Mucosa of rectum (tissue), 2 donors: ENCODE measurements around the gene KCNIP3.

Experiments
- H3K27ac ChIP-seq, 2 donors: one replicate each; pipeline ENCODE4 v1.7.0; 2013; ENCODE audit warnings: inconsistent platforms in 2 of 2, low read depth in 2 of 2, low read length in 2 of 2
- H3K27me3 ChIP-seq, 2 donors: one replicate each; pipeline ENCODE4 v1.7.0; 2013; ENCODE audit warnings: low read length in 2 of 2; ENCODE audit not compliant: control insufficient read depth in 2 of 2, insufficient read depth in 2 of 2
- H3K36me3 ChIP-seq, 2 donors: one replicate each; pipeline ENCODE4 v1.7.0; 2013; ENCODE audit warnings: low read length in 2 of 2; ENCODE audit not compliant: control insufficient read depth in 2 of 2, insufficient read depth in 2 of 2
- H3K4me1 ChIP-seq, 2 donors: one replicate each; pipeline ENCODE4 v1.7.0; 2013; ENCODE audit warnings: low read length in 2 of 2, mild to moderate bottlenecking in 1 of 2; ENCODE audit not compliant: control insufficient read depth in 2 of 2, insufficient read depth in 2 of 2
- H3K4me3 ChIP-seq, 2 donors: one replicate each; pipeline ENCODE4 v1.7.0; 2013; ENCODE audit warnings: low read length in 2 of 2
- H3K9ac ChIP-seq, 2 donors: one replicate each; pipeline ENCODE4 v1.7.0; 2013; ENCODE audit warnings: low read length in 2 of 2, low read depth in 1 of 2, mild to moderate bottlenecking in 1 of 2
- H3K9me3 ChIP-seq, 2 donors: one replicate each; pipeline ENCODE4 v1.7.0; 2013; ENCODE audit warnings: low read length in 2 of 2; ENCODE audit not compliant: control insufficient read depth in 2 of 2
- donor health status: healthy.
- donor health status: Normal muscosa, but diverticular disease.

KCNIP3 gene

DNA sequence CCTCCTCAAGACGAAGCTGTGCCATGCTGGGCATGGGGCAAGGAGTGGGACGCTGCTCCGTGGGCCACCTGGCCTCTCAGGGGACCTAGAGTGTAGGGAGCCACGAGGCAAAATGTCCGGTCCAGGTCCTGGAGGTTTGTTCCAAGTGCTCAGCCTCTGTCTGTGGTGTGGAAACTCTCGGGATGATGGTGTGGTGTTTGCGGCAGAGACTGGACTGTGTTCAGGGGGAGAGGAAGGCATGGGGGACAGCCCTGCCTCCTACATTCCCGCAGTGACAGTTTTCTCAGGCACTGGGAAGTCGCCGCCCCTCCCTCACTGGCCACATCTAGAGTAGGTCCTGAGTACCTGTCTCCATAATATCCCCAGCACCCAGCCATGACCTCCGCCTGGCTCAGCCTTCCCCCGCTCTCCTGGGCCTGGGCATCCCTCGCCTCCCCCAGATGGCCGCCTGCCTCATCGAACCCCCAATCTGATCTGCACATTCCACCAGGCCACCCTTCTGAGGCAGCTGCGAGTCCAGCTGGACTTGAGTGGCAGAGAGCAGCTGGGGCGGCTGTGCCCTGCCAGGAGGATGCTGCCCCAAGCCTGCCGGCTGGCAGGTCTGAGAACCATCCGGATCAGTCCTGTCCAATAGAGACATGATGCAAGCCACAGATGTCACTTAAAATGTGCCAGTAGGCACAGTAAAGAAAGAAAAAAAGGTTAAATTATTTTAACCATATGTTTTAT lies 6.2 kb downstream of the KCNIP3 start:
- no peaks in the 10 kb centered on the region for H3K9me3 ChIP-seq
- peaks cover 2 to 6% of the 10 kb centered on the region in 2 donors for H3K4me1 ChIP-seq
- no peak overlapping the region for H3K27ac ChIP-seq
- no peak overlapping the region for H3K9ac ChIP-seq
- H3K36me3 ChIP-seq: no peaks in the 10 kb centered on the region
- H3K27me3 ChIP-seq: no peaks in the 10 kb centered on the region
- no peak overlapping the region for H3K4me3 ChIP-seq

DNA sequence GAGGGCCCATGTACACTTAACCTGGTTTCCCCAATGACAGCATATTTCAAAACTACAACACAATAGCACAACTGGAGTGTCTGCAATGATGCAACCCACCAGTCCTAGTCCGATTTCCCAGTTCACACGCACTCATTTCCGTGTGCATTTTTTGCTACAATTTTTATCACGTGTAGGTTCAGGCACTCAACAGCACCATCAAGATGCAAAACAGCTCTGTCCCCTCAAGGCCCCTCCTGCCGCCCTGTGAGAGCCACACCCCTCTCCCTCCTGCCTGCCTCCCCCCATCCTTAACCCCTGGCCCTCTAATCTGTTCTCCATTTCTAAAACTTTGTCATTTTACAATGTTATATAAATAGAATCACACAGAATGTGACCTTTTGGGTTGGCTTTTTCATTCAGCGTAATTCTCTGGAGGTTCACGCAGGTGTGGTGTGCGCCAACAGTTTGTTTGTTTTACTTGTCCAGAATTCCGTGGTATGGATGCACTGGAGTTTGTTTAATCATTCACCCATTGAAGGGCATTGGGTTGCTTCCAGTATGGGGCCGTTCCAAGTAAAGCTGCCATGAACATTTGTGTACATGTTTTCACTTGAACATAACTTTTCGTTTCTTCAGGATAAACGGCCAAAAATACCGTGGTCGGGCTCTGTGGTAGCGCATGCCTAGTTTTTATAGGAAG lies 8.4 kb downstream of the KCNIP3 start:
- Histone ChIP-seq H3K4me1 (peaks cover 6 to 9% of the 10 kb centered on the region in 2 donors), H3K27me3 (no peaks in the 10 kb centered on the region), H3K27ac (no peak overlapping the region), H3K9ac (no peak overlapping the region), H3K9me3 (no peaks in the 10 kb centered on the region), H3K4me3 (no peak overlapping the region), H3K36me3 (no peaks in the 10 kb centered on the region)

DNA sequence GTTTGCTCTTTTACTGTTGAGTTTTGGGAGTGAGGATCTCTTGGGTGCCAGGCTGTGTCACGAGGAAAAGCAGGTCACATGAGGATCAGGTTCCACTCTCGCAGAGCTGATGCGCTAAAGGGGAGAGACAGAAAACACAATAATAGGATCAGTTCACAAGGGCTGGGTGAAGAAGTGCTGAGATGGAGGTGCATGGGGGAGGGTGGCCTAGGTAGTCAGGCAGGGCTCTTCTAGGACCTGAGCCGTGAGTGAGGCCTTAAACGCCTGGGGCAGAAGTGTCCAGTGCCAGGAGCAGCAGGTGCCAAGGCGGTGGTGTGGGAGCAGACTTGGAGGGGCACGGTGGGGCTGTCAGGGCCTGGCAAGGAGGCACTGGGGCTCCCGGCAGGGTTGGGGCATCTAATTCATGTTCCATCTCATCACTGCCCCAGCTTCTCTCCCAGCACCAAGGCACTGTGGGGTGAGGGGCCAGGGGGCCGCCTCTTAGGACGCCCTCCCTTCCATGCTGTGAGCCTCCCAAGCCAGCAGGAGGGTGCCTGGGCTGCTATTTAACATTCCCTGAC lies 9.3 kb downstream of the KCNIP3 start:
- Histone ChIP-seq H3K27ac (no peak overlapping the region), H3K36me3 (no peaks in the 10 kb centered on the region), H3K9me3 (no peaks in the 10 kb centered on the region), H3K27me3 (no peaks in the 10 kb centered on the region), H3K9ac (no peak overlapping the region), H3K4me3 (no peak overlapping the region), H3K4me1 (peaks cover 6 to 8% of the 10 kb centered on the region in 2 donors)

DNA sequence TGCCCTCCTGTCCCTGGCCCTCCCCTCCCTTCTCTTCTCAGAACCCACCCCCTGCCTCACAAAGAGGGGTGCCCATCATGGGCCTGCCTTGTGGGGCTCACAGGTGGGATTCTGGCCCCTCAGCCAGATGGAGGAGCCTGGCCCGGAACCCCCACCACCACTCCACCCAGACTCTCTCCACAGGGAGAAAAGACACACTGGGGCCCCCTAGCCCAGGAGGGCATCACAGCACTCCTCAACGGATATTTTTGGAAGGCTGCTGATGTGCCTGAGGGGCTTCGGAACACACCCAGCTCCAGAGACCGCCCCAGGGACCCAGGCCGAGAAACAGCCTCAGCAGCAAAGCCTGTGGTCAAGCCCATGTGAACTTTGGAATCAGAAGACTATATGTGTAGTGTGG lies 9.9 kb downstream of the KCNIP3 start:
- no peaks in the 10 kb centered on the region for H3K36me3 ChIP-seq
- H3K4me1 ChIP-seq: peaks cover 6 to 8% of the 10 kb centered on the region in 2 donors
- H3K9me3 ChIP-seq: no peaks in the 10 kb centered on the region
- H3K9ac ChIP-seq: no peak overlapping the region
- no peak overlapping the region for H3K4me3 ChIP-seq
- H3K27ac ChIP-seq: no peak overlapping the region
- H3K27me3 ChIP-seq: no peaks in the 10 kb centered on the region

DNA sequence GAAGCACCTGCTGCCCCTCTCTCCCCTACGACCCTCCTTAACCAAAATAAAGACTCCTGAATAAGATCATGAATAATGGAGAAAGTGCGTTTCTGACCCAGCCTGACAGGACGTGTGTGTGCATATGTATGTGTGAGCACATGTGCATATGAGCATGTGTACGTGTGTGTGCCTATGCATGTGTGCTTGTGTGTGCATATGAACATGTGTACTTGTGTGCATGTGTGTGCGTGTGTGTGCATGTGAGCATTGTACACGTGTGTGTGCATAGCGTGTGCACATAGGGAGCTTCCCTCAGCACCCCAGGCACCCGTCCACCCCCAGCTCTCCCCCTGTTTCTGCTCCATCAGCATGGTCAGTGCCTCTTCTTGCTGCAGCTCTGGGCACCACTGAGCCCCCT lies 10.7 kb downstream of the KCNIP3 start:
- H3K27me3 ChIP-seq: no peaks in the 10 kb centered on the region
- H3K9ac ChIP-seq: no peak overlapping the region
- no peaks in the 10 kb centered on the region for H3K9me3 ChIP-seq
- peaks cover 6 to 8% of the 10 kb centered on the region in 2 donors for H3K4me1 ChIP-seq
- no peak overlapping the region for H3K27ac ChIP-seq
- no peaks in the 10 kb centered on the region for H3K36me3 ChIP-seq
- H3K4me3 ChIP-seq: no peak overlapping the region

DNA sequence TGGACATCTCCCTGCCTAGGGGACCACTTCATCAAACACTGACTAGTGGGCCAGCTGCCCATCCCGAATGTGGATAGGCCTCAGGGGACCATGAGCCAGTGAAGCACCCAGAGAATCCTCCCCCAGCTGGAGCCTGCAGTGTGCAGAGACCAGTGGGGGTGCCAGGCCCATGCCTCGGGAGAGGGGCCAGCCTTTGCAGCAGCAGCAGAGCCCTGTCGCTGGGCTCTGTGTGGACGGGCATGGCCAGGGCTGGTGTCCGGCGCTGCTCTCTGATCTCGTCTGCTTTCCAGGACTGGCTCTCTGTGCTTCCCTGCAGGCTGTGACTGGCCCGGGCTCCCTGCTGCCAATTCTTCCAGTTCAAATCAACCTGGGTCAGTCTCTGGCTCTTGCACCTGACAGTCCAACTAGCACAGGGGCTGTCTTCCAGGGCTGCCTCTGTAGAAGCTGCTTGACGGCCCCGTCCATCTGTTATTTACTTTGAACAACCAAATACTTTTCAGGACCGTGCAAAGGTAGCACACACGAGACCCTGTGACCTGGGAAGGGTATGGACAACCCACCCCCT lies 11.4 kb downstream of the KCNIP3 start:
- Histone ChIP-seq H3K4me3 (no peak overlapping the region), H3K4me1 (peaks cover 6 to 8% of the 10 kb centered on the region in 2 donors), H3K9ac (no peak overlapping the region), H3K27ac (no peak overlapping the region), H3K9me3 (no peaks in the 10 kb centered on the region), H3K27me3 (no peaks in the 10 kb centered on the region), H3K36me3 (no peaks in the 10 kb centered on the region)

DNA sequence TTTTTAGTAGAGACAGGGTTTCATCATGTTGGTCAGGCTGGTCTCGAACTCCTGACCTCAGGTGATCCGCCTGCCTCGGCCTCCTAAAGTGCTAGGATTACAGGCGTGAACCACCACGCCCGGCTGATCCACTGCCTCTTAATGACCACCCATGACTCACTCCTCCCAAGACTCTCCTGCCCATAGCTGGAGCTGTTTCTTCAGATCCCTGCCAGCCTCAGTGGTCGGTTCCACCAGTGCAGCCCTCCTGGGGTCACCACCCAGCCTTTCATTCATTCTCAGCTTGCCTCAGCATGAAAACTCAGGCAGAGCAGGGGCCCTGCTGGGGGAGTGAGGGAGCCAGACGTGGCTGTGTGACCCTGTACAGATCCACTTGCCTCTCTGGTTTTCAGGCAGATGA lies 12.5 kb downstream of the KCNIP3 start:
- peaks cover 6 to 8% of the 10 kb centered on the region in 2 donors for H3K4me1 ChIP-seq

DNA sequence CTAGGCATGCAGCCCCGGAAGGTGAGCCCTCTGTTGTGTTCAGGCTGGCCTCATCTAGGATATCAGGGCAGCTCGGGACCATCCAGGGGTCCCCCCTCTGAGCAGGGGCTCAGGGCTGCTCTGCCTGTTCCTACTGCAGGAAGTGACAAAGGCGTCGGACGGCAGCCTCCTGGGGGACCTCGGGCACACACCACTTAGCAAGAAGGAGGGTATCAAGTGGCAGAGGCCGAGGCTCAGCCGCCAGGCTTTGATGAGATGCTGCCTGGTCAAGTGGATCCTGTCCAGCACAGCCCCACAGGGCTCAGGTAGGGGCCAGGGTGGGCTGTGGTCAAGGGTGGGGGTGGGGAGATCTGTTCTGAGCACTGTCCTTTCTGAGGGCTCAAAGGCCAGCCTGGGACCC lies 13.1 kb downstream of the KCNIP3 start:
- Histone ChIP-seq H3K27me3 (no peaks in the 10 kb centered on the region), H3K27ac (no peak overlapping the region), H3K9ac (no peak overlapping the region), H3K4me3 (no peak overlapping the region), H3K36me3 (no peaks in the 10 kb centered on the region), H3K9me3 (no peaks in the 10 kb centered on the region), H3K4me1 (peaks cover 3 to 8% of the 10 kb centered on the region in 2 donors)

More for the DNA sequence above, 12.5 kb downstream of the KCNIP3 start:
- H3K9me3 ChIP-seq: no peaks in the 10 kb centered on the region
- no peak overlapping the region for H3K27ac ChIP-seq
- H3K36me3 ChIP-seq: no peaks in the 10 kb centered on the region
- H3K27me3 ChIP-seq: no peaks in the 10 kb centered on the region
- H3K9ac ChIP-seq: no peak overlapping the region
- H3K4me3 ChIP-seq: no peak overlapping the region

DNA sequence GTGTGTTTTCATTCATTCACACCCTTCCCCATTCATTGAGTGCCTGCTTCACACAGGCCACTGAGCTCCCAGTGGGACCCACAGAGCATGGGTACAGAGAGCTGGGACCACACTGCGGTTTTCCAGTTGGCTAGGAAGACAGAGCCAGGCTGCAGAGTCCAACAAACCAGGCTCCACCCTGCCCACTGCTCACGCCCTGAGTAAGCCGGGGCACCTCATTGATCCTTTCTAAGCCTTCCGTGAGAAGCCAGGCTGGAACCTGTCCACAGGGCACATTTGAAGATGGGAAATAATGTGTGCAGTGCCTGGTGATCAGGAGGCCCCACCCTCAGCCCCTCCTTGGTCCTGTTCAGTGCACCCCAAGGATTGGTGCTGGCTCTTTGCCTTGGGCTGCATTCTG lies 13.5 kb downstream of the KCNIP3 start:
- no peaks in the 10 kb centered on the region for H3K36me3 ChIP-seq
- no peaks in the 10 kb centered on the region for H3K9me3 ChIP-seq
- peaks cover 0 to 8% of the 10 kb centered on the region in 2 donors for H3K4me1 ChIP-seq
- H3K27me3 ChIP-seq: no peaks in the 10 kb centered on the region
- H3K9ac ChIP-seq: no peak overlapping the region
- H3K27ac ChIP-seq: no peak overlapping the region
- no peak overlapping the region for H3K4me3 ChIP-seq
